ENCODE data around the gene HAND2.

The HAND2 gene

DNA sequence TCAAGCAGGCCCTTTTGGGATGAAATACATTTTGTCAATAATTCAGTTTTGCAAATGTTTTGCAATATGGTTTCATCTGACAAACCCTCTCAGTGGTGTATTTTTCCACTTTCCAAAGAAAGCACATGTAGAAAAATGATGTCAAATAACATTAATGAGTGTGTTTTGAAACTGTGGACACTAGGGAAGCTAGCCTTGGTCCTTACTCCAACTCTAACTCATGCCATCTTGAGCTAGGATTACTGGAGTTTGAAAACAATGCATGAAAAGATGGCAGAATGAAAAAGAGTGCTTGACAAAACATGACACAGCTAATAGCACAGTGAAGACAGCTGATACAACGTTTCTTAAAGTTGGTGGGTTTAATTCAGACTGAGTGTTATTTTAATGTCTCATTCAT lies 41.4 kb downstream of the HAND2 start:
- TF ChIP-seq, protein P1, sequence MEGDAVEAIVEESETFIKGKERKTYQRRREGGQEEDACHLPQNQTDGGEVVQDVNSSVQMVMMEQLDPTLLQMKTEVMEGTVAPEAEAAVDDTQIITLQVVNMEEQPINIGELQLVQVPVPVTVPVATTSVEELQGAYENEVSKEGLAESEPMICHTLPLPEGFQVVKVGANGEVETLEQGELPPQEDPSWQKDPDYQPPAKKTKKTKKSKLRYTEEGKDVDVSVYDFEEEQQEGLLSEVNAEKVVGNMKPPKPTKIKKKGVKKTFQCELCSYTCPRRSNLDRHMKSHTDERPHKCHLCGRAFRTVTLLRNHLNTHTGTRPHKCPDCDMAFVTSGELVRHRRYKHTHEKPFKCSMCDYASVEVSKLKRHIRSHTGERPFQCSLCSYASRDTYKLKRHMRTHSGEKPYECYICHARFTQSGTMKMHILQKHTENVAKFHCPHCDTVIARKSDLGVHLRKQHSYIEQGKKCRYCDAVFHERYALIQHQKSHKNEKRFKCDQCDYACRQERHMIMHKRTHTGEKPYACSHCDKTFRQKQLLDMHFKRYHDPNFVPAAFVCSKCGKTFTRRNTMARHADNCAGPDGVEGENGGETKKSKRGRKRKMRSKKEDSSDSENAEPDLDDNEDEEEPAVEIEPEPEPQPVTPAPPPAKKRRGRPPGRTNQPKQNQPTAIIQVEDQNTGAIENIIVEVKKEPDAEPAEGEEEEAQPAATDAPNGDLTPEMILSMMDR (IDR thresholded peaks at IDR 0.05; ENCODE audit: low read depth, low read length), result no peak
- DNase-seq (ENCODE audit: extremely low read depth, low read depth), result peak; percentile 18

GRCh38 chr4:173488074-173488473 lies 42.0 kb downstream of the HAND2 start:
- no peak for DNase-seq (ENCODE audit: extremely low read depth, low read depth)
- TF ChIP-seq, protein P1 (IDR thresholded peaks at IDR 0.05; ENCODE audit: low read depth, low read length), result no peak

GRCh38 chr4:173486714-173487392 lies 43.2 kb downstream of the HAND2 start:
- TF ChIP-seq, protein P1 (IDR thresholded peaks at IDR 0.05; ENCODE audit: low read depth, low read length), result no peak
- no peak for DNase-seq (ENCODE audit: extremely low read depth, low read depth)

GRCh38 chr4:173485164-173485563 lies 44.9 kb downstream of the HAND2 start:
- DNase-seq (ENCODE audit: extremely low read depth, low read depth), result no peak
- TF ChIP-seq, protein P1 (IDR thresholded peaks at IDR 0.05; ENCODE audit: low read depth, low read length), result no peak

- no peak for DNase-seq (ENCODE audit: extremely low read depth, low read depth)
- TF ChIP-seq, protein P1 (IDR thresholded peaks at IDR 0.05; ENCODE audit: low read depth, low read length), result no peak
These were observed 47.6 kb downstream of the HAND2 start for GRCh38 chr4:173482330-173482931.

- TF ChIP-seq, protein P1 (IDR thresholded peaks at IDR 0.05; ENCODE audit: low read depth, low read length), result no peak
- DNase-seq (ENCODE audit: extremely low read depth, low read depth), result no peak
These were observed 51.1 kb downstream of the HAND2 start for GRCh38 chr4:173478913-173479283.

DNA sequence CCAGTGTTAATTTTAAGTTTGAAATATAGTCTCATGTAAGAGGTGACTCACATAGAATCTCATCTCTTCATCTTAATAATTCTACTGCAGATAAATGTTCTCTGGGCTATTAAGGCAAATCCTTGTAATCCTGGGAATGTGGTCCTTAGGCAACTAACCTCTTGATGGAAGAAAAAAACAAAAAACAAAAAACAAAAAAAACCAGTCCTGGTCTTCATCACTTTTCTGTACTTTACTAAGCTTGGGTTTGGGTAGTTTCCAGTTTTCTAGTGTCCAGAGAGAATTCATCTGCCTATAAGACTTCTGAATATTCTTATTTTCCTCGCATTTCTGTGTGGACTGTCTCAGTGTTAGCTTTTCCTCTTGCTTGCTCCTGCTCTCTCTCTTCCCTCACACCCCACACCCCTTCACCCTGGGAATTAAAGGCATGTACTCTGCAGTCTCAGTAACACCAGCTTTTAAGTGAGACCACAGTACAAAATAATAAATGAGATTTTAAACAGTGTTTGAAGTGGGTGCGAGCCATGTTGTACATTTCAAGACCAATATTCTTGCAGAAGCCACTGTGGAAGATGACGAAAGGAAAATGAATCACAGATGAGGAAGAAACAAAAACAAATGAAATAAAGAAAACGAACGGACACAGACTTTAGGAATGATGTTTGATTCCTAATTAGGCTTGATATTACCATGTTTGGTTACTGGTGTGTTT lies 51.7 kb downstream of the HAND2 start:
- no peak for DNase-seq (ENCODE audit: extremely low read depth, low read depth)
- TF ChIP-seq, protein P1 (IDR thresholded peaks at IDR 0.05; ENCODE audit: low read depth, low read length), result no peak
